ENCODE measurements around the gene PTPRE.

Gene PTPRE

DNA sequence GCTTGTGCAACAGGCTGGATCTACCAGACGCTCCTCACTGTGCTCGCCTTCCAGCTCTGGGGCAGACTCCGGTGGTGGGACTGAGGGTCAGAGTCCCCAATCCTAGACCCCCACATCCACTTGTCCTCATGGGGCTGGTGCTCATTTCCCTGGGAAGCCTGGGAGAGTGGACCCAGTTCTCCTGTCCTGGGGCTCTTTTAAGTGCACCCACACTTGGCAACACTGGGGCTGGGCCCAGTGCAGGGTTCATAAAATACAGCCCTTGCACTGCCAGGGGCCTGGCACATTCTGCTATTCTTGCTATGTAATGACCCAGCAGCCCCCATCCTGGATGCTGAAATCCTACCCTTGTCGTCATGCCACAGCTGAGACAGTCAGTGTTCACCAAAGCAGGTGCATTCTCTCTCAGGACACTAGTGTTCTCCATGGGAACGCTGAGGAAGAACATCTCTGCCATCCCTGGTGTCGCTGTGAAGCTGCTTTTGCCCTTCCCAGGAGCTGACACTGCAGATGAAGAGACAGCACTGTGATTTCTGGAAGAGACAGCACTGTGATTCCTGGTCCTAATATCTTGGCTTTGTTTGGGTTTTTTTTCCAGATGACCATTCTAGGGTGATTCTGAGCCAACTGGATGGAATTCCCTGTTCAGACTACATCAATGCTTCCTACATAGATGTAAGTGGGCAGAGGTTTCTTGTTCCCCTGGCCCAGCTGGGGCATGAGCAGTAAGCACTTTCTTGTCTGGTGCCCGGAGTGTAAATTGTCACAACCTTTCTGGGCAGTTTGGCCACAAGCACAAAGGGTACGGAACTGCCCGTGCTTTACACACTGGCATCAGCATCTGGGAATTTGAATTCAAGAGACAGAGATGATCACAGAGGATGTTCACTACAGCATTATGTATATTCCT is 153.7 kb downstream of the PTPRE start:
- H3K36me3 ChIP-seq (ENCODE audit: insufficient read depth, low read length) = peaks cover 38% of the 10 kb centered on the region; the same call in 1 of the 2 replicates
- H3K9me2 ChIP-seq (replicated peaks; ENCODE audit: low read depth, low read length) = no peaks in the 10 kb centered on the region
- H4K20me1 ChIP-seq (ENCODE audit: insufficient read depth, low read length, poor library complexity, severe bottlenecking) = no peaks in the 10 kb centered on the region
- no peak overlapping the region for H2AFZ ChIP-seq (ENCODE audit: low read length)
- no peaks in the 10 kb centered on the region for H3K79me2 ChIP-seq (ENCODE audit: insufficient read depth, low read length)
- no peak overlapping the region for H3K9ac ChIP-seq (ENCODE audit: low read depth, low read length, poor library complexity, severe bottlenecking)
- H3F3A ChIP-seq (ENCODE audit: low read depth) = peaks cover 7% of the 10 kb centered on the region
- no peaks in the 10 kb centered on the region for H3K27me3 ChIP-seq (ENCODE audit: insufficient read depth, low read length, poor library complexity, severe bottlenecking)
- no peaks in the 10 kb centered on the region for H3K9me3 ChIP-seq (ENCODE audit: insufficient read depth, low read depth, low read length)
- TF ChIP-seq, protein P1, sequence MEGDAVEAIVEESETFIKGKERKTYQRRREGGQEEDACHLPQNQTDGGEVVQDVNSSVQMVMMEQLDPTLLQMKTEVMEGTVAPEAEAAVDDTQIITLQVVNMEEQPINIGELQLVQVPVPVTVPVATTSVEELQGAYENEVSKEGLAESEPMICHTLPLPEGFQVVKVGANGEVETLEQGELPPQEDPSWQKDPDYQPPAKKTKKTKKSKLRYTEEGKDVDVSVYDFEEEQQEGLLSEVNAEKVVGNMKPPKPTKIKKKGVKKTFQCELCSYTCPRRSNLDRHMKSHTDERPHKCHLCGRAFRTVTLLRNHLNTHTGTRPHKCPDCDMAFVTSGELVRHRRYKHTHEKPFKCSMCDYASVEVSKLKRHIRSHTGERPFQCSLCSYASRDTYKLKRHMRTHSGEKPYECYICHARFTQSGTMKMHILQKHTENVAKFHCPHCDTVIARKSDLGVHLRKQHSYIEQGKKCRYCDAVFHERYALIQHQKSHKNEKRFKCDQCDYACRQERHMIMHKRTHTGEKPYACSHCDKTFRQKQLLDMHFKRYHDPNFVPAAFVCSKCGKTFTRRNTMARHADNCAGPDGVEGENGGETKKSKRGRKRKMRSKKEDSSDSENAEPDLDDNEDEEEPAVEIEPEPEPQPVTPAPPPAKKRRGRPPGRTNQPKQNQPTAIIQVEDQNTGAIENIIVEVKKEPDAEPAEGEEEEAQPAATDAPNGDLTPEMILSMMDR (conservative IDR thresholded peaks at IDR 0.05; ENCODE audit: low read length) = no peak
- TF ChIP-seq EZH2phosphoT487 (IDR thresholded peaks at IDR 0.05; ENCODE audit: borderline replicate concordance) = no peak
- no peak overlapping the region for H3K4me3 ChIP-seq (ENCODE audit: low read length, poor library complexity, severe bottlenecking)
- H3K4me2 ChIP-seq (ENCODE audit: low read depth, low read length, poor library complexity, severe bottlenecking) = no peak overlapping the region
- H3K4me1 ChIP-seq (ENCODE audit: insufficient read depth, low read length, poor library complexity, severe bottlenecking) = peaks cover 47% of the 10 kb centered on the region

DNA sequence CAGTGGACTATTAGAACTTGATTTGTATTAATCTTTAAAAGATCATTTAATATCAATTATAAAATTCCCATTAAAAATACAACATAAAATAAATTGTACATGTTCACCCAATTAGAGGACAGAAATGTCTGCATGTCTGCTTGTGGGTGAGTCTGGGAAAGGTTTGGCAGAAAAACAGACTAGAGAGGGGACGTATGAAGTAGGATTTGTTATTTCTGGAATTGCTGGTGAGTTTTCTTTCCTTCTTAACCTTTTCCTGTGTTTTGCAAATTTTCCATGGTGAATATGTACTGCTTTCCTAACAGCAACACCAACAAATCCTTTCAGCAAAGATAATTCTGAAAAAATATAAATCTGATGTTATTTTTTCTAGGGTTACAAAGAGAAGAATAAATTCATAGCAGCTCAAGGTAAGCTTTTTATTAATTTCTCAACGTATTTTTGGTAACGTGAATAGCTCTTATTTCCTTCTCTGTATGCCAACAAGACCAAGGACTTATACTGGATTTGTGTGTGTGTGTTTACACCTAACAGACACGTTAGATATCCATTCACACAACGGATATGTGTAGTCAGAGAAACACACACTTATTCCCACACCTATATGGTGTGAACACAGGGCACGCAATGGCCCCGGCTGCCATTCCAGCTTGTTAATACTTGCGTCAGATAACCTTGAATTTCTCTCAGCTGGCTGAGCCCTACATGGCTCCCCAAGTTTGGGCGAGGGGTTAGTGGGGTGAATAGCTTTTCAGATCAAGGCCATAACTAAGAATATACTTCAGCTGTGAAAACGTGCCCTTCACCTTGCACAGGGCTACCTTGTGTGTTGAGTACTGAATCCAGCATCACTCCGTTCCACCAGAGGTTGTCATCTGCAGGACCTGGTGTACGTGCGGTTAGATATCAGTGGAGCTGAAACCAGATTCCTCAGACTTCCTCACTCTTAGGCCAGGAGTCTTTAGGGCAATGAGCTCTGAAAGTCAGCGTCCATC is 154.7 kb downstream of the PTPRE start:
- Histone ChIP-seq H2AFZ (ENCODE audit: low read length) (no peak overlapping the region), H3K9me3 (ENCODE audit: insufficient read depth, low read depth, low read length) (no peaks in the 10 kb centered on the region), H3K4me1 (ENCODE audit: insufficient read depth, low read length, poor library complexity, severe bottlenecking) (peaks cover 50% of the 10 kb centered on the region), H3K9me2 (replicated peaks; ENCODE audit: low read depth, low read length) (no peaks in the 10 kb centered on the region), H3K79me2 (ENCODE audit: insufficient read depth, low read length) (no peaks in the 10 kb centered on the region), H3K27me3 (ENCODE audit: insufficient read depth, low read length, poor library complexity, severe bottlenecking) (no peaks in the 10 kb centered on the region), H3K4me2 (ENCODE audit: low read depth, low read length, poor library complexity, severe bottlenecking) (peak overlapping the region; percentile 79), H3K4me3 (ENCODE audit: low read length, poor library complexity, severe bottlenecking) (peak overlapping the region; percentile 69), H3K9ac (ENCODE audit: low read depth, low read length, poor library complexity, severe bottlenecking) (peak overlapping the region; percentile 72), H3F3A (ENCODE audit: low read depth) (peaks cover 7% of the 10 kb centered on the region), H4K20me1 (ENCODE audit: insufficient read depth, low read length, poor library complexity, severe bottlenecking) (no peaks in the 10 kb centered on the region), H3K36me3 (ENCODE audit: insufficient read depth, low read length) (peaks cover 37% of the 10 kb centered on the region; the same call in 1 of the 2 replicates)
- TF ChIP-seq EZH2phosphoT487 (IDR thresholded peaks at IDR 0.05; ENCODE audit: borderline replicate concordance) = no peak
- TF ChIP-seq, protein P1 (conservative IDR thresholded peaks at IDR 0.05; ENCODE audit: low read length) = no peak

DNA sequence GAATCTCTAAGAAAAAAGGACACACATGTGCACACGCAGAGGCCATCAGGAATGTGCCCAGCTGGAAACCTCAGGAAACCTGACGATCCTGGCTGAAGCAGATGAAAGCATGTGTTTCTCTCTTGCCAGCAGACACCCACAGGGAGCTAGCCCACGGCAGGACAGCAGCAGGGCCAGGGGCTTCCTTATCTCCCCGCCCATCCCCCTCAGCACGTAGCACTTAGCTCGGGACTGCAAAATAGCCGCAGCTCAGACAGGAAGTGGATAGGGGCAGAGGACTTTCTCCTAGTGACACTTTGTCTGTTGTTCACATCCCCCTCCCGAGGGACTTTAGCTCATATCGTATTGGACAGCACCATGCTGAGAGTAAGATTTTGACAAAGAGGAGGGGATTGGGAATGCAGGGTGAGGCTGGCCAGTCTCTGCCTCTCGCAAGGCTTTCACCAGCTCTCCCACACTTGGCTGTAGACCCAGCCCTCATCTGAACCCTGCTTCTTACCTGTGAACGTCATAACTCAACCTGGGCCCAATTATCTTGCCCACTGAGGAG is 155.5 kb downstream of the PTPRE start:
- Histone ChIP-seq H2AFZ (ENCODE audit: low read length) (no peak overlapping the region), H3F3A (ENCODE audit: low read depth) (peaks cover 7% of the 10 kb centered on the region), H3K9me3 (ENCODE audit: insufficient read depth, low read depth, low read length) (no peaks in the 10 kb centered on the region), H3K79me2 (ENCODE audit: insufficient read depth, low read length) (no peaks in the 10 kb centered on the region), H3K9me2 (replicated peaks; ENCODE audit: low read depth, low read length) (no peaks in the 10 kb centered on the region), H3K27me3 (ENCODE audit: insufficient read depth, low read length, poor library complexity, severe bottlenecking) (no peaks in the 10 kb centered on the region), H3K9ac (ENCODE audit: low read depth, low read length, poor library complexity, severe bottlenecking) (peak overlapping the region; percentile 72), H3K36me3 (ENCODE audit: insufficient read depth, low read length) (peaks cover 40% of the 10 kb centered on the region; the same call in 1 of the 2 replicates), H3K4me3 (ENCODE audit: low read length, poor library complexity, severe bottlenecking) (peak overlapping the region; percentile 69), H3K4me2 (ENCODE audit: low read depth, low read length, poor library complexity, severe bottlenecking) (peak overlapping the region; percentile 79), H4K20me1 (ENCODE audit: insufficient read depth, low read length, poor library complexity, severe bottlenecking) (no peaks in the 10 kb centered on the region), H3K4me1 (ENCODE audit: insufficient read depth, low read length, poor library complexity, severe bottlenecking) (peaks cover 50% of the 10 kb centered on the region)
- TF ChIP-seq, protein P1 (conservative IDR thresholded peaks at IDR 0.05; ENCODE audit: low read length) = no peak
- TF ChIP-seq EZH2phosphoT487 (IDR thresholded peaks at IDR 0.05; ENCODE audit: borderline replicate concordance) = no peak

Measured in Loucy (cell line).